A673 (cell line): ENCODE measurements around the gene HBP1. TPM values are rescaled to one million over a fixed set of nuclear protein-coding genes. Genes with fewer than 3 reads are reported as not detected.
"Not testable (repeated sequence)": the region's sequence is repeated elsewhere in the genome, so short reads cannot be mapped to it uniquely, and the experiment has no call there.

Source experiments
- BruUV-seq: library from RNA; stranded (reverse); fragments of 400-500 nt; replicated peaks from 2 replicates; lab custom pipeline; 2021; lab: Mats Ljungman, UMichigan
- CTCF ChIA-PET: fragments of 300-600 bp; sonication (Branson Sonifier 250); formaldehyde crosslinking; loops from one replicate; lab custom pipeline; 2022; ENCODE audit warnings: antibody characterized with exemption; lab: Charles Lee
- POLR2A ChIA-PET: fragments of 300-600 bp; sonication (Branson Sonifier 250); formaldehyde crosslinking; loops from one replicate; lab custom pipeline; 2022; ENCODE audit warnings: antibody characterized with exemption; ENCODE audit not compliant: low non-redundant PET; lab: Charles Lee
- DNase-seq: peaks from one replicate; pipeline ENCODE4 v3.0.0-alpha.2; 2015; ENCODE audit warnings: low spot score
- H3K27ac ChIP-seq: fragments of 200-600 bp; sonication (generic); 2 replicates; pipeline ENCODE4 v1.5.1; 2016; ENCODE audit warnings: mixed run types, low read depth, mild to moderate bottlenecking, mixed read lengths, antibody characterized with exemption, low read length; ENCODE audit not compliant: poor library complexity, severe bottlenecking
- H3K27me3 ChIP-seq: fragments of 200-600 bp; sonication (generic); replicated peaks from 2 replicates; pipeline ENCODE4 v1.6.1; 2017; ENCODE audit warnings: mixed run types, low read depth, mild to moderate bottlenecking, mixed read lengths, antibody characterized with exemption, low read length; ENCODE audit not compliant: insufficient read depth, poor library complexity
- H3K36me3 ChIP-seq: fragments of 200-600 bp; sonication (generic); 2 replicates; pipeline ENCODE4 v1.6.1; 2016; ENCODE audit warnings: mixed run types, mild to moderate bottlenecking, mixed read lengths, antibody characterized with exemption, low read length; ENCODE audit not compliant: insufficient read depth, poor library complexity, severe bottlenecking
- H3K4me1 ChIP-seq: fragments of 200-600 bp; sonication (generic); 2 replicates; pipeline ENCODE4 v1.6.1; 2017; ENCODE audit warnings: mixed run types, mild to moderate bottlenecking, mixed read lengths, antibody characterized with exemption, low read length; ENCODE audit not compliant: insufficient read depth, poor library complexity, severe bottlenecking
- H3K4me3 ChIP-seq: fragments of 200-600 bp; sonication (generic); 2 replicates; pipeline ENCODE4 v1.5.1; 2016; ENCODE audit warnings: low read depth, mixed run types, mild to moderate bottlenecking, mixed read lengths, low read length; ENCODE audit not compliant: poor library complexity, severe bottlenecking
- H3K9me3 ChIP-seq: fragments of 200-600 bp; sonication (generic); 2 replicates; pipeline ENCODE4 v1.6.1; 2016; ENCODE audit warnings: mixed run types, low read depth, mild to moderate bottlenecking, mixed read lengths, antibody characterized with exemption, low read length; ENCODE audit not compliant: poor library complexity, severe bottlenecking
- CTCF ChIP-seq: fragments of 300-800, 200-600 bp; sonication (generic); conservative IDR thresholded peaks from 2 replicates; pipeline ENCODE4 v1.5.1; 2017; ENCODE audit warnings: low read depth, mild to moderate bottlenecking, antibody characterized with exemption, low read length, moderate library complexity, mixed read lengths
- EZH2 ChIP-seq: fragments of 200-600 bp; sonication (generic); IDR thresholded peaks from 2 replicates; pipeline ENCODE4 v1.6.1; 2017; ENCODE audit warnings: borderline replicate concordance, low read depth, mild to moderate bottlenecking, mixed read lengths, antibody characterized with exemption, low read length; ENCODE audit not compliant: poor library complexity, severe bottlenecking
- intact Hi-C: fragments of 100-400 bp; cut with micrococcal nuclease; formaldehyde crosslinking; loops from one replicate; pipeline ENCODE4 v1.10.0; 2022; ENCODE audit not compliant: unreplicated experiment
- total RNA-seq: library from RNA; stranded (reverse); gene quantifications from 2 replicates; pipeline ENCODE4 v1.2.3, GENCODE V29; 2021

HBP1 gene
- total RNA-seq, 1 experiment from 2014 or later: 11.7 TPM

GRCh38 chr7:107133396-107133795 lies 35.4 kb upstream of the HBP1 start:
- TF ChIP-seq CTCF: no peak
- TF ChIP-seq EZH2: no peak
- Histone ChIP-seq H3K27ac (no peak overlapping the region), H3K4me1 (no peaks in the 10 kb centered on the region), H3K36me3 (no peaks in the 10 kb centered on the region), H3K27me3 (no peaks in the 10 kb centered on the region), H3K9me3 (no peaks in the 10 kb centered on the region), H3K4me3 (no peak overlapping the region)
- ChIA-PET POLR2A (no interaction called here), CTCF (no interaction called here)
- DNase-seq: no peak
- no TSS peak for BruUV-seq
- intact Hi-C loops: no loop called here

GRCh38 chr7:107138696-107139420 lies 29.9 kb upstream of the HBP1 start:
- intact Hi-C loops: no loop called here
- Histone ChIP-seq H3K27ac (no peak overlapping the region), H3K4me3 (no peak overlapping the region), H3K36me3 (no peaks in the 10 kb centered on the region), H3K4me1 (no peaks in the 10 kb centered on the region), H3K27me3 (no peaks in the 10 kb centered on the region), H3K9me3 (no peaks in the 10 kb centered on the region)
- no peak for DNase-seq
- ChIA-PET POLR2A (interaction anchor here (0.7 kb wide), 1 partner anchor 860 kb away, joined by 3 read pairs; no protein-coding TSS in a partner anchor), CTCF (no interaction called here)
- TF ChIP-seq CTCF (no peak), EZH2 (no peak)
- no TSS peak for BruUV-seq

- H3K9me3 ChIP-seq, H3K27ac ChIP-seq, H3K4me3 ChIP-seq, DNase-seq, H3K27me3 ChIP-seq, H3K36me3 ChIP-seq, POLR2A ChIA-PET, CTCF ChIA-PET, H3K4me1 ChIP-seq, BruUV-seq: not testable (repeated sequence)
- intact Hi-C loops: loop anchor here (10.0 kb wide), 1 partner anchor 731 kb away; no protein-coding TSS in a partner anchor
Observed at GRCh38 chr7:107143875-107144274, 24.9 kb upstream of the HBP1 start.
